HG02759 (cell line): ENCODE measurements around the gene ZEB1.
"Not testable (repeated sequence)": the region's sequence is repeated elsewhere in the genome, so short reads cannot be mapped to it uniquely, and the experiment has no call there.

Source experiments
- ATAC-seq: cut with Tn5 transposase; IDR thresholded peaks from one replicate; pipeline ENCODE4 v1.9.1; 2021; ENCODE audit warnings: mild to moderate bottlenecking, moderate library complexity; ENCODE audit not compliant: unreplicated experiment

Gene ZEB1

DNA sequence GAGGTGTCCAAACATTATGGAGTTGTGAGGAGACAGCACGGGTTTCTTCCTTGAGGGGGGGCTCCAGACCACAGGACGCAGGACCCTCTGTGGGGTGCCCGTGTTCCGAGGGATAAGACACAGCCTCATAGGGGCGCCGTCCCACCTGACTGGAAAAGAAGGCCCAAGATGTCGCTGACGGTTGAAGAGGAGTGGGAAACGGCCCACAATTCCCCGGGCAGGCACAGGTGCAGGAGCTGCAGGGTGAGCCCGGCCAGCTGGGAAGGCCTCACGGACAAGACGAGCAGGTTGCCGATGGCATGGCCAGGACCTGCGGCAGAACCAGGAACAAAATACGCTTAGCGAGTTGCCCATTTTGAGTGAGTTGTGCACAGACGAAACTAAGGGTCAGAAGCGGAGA, 44.7 kb downstream of the ZEB1 start:
- ATAC-seq, result not testable (repeated sequence)

DNA sequence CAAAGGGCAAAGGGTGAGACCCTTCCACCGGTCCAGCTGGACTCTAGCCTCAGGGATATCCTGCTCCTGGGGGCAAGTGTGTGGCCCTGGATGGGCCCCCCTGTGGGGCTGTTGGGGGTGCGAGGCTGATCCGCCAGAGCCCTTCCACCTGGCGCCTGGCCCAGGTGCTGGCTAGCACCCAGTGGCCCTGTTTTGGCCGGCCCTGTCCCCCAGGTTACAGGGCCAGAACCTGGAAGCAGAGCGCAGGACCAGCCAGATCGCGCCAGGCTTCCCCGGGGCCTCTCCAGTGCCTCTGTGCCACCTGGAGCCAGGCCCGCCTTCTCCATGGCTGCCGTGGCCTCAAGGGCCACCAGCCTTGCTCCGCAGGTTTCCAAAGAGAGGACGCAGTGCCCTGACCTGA, 45.2 kb downstream of the ZEB1 start:
- ATAC-seq, result not testable (repeated sequence)

DNA sequence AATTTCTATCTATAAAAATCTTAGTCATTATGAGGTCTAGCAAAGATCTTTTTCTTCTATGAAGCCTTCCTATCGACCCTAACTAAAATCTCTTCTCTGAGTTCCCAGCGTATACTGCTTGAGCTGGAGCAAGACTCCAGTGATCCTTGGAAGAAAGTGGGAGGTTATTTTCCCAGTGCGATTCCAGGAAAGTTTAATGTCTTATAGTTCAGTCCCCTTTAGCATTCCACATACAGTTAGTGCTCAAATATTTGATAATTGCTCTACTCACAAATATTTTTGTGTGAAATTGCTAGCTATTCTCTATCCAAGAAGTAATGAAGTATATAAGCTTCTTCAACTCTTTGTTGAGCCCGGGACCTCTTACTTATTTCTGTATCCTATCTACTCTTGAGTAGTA, 47.7 kb downstream of the ZEB1 start:
- no peak for ATAC-seq

DNA sequence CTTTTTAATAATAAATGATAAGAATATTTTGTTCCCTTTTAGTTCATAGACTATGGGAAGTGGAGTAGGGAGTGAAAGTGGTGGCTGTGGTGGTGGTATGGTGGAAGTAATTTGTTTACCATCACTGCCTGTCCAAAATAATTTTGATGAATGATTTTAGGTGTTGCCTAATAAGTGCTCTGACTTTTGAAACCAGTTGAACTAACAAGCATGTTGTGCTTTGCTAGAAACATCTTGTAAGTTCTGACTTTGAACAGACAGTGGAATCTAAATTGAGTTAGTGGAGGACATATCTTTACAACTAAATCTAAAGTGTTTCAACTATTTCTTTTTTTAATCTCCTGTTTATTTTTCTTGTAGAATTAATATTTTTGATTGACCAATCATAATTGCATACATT, 49.7 kb downstream of the ZEB1 start:
- no peak for ATAC-seq

DNA sequence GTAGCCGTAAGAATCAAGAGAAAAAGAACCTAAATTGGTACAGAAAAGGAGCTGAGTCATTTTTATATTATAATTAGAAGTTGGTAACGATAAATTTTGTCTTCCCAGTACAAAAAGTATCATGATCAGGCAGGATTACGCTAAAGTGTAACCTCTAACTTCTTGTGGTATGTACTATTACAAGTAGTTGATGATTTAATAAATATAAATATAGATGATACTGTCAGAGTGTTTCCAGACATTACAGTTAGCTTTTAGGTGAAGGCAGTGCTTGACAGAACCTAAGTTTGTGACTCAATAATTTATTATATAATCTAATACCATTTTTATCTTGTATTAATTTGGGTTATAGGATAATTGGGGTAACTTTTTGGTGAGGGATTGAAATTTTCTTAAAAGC, 53.4 kb downstream of the ZEB1 start:
- no peak for ATAC-seq

DNA sequence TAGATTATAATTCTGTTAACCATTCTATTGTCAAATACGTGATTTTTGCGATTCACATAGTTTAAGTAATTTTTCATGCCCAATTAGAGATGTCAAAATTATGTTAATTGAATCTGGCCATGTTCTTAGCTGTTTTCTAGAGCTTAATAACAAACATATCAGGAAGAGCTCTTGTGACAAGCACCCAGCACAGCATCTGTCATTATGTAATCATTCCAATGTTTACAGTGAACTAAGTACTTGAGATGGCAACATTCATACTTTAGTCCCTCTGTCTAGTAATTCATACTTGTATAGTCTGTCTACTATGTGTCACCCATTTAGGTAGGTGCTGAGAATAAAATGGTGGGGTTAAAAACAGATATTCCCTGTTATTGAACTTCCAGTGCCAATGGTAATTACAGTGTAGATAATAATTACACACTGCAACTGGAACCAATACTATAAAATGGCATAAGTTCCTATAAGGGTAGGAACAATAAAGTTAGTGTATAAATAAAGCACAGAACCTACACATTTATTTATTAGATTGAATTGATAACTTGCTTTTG, 55.2 kb downstream of the ZEB1 start:
- no peak for ATAC-seq

DNA sequence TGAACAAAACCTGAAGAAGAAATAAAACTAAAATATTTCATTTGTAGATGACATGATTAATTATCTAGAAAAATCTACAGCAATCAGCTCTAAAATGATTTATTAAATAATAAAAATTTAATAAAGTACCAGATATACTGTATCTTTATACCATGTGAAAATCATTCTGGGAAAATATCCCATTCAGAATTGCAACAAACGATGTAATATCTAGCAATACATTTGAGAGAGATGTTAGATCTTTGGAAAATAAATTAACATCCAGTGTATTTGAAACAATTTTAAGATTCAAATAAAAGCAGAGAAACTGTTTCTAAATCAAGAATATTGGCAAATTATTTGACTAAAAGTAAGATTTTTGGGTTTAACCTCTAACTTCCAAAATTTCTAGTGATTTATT, 62.2 kb downstream of the ZEB1 start:
- ATAC-seq, result no peak

DNA sequence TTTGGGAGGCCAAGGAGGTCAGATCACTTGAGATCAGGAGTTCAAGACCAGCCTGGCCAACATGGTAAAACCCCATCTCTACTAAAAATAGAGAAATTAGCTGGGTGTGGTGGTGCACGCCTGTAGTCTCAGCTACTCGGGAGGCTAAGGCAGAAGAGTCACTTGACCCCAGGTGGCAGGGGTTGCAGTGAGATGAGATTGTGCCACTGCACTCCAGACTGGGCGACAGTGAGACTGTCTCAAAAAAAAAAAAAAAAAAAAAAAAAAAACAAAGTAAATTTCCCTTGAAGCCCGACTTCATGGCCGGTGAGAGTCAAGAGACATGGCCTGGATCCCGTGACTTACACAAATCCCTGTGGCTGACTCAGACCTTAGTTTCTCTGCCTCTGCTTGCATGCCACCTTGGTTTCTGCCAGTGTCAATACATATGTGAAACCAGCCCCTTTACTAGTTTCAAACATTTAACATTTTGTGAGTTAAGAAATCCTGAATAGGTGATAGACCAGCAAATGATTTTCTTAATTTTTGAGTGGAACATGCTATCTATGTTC, 62.8 kb downstream of the ZEB1 start:
- no peak for ATAC-seq

DNA sequence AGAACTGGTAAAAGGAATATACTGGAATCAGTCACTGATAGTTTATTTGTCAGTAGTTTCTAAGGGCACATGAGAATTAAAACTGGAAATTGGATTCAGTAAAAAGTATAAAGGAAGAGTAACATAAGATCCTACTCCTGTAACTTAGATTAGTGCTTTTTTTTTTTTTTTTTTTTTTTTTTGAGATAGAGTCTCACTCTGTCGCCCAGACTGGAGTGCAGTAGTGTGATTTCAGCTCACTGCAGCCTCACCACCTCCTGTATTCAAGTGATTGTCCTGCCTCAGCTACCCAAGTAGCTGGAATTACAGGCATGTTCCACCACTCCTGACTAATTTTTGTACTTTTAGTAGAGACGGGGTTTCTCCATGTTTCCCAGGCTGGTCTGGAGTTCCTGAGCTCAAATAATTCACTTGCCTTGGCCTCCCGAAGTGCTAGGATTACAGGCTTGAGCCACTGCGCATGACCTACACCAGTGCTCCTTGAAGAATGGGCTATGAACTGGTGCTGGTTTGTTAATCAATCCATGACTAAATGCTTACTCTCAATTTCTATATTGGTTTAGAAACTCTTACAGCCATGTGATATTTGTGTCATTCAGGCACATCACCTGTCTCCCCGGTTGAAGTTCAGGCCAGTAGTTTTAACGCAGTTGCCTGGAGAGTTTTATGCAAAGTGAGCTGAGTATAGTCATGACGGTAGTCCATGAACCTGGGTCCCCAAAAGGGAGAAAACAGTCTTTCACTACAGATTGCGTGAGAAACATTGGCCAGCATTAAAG, 65.0 kb downstream of the ZEB1 start:
- peak; percentile 98 for ATAC-seq

DNA sequence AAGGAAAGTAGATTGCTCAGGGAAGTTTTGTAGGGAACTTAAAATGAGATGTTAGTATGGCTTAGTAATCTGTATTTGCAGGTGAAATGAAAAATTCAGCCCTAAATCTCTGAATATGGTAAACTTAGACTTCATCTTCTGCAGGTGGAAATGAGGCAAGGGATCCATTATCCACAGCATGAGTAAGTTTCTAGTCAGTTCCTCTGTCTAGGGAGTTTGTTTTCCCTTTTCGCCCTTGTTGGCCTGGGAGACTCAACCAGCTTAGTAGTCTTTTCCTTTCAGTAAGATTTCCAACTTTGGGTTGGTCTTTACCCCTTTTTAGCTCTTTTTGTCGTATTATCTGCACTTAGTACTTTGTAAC, 65.6 kb downstream of the ZEB1 start:
- no peak for ATAC-seq

DNA sequence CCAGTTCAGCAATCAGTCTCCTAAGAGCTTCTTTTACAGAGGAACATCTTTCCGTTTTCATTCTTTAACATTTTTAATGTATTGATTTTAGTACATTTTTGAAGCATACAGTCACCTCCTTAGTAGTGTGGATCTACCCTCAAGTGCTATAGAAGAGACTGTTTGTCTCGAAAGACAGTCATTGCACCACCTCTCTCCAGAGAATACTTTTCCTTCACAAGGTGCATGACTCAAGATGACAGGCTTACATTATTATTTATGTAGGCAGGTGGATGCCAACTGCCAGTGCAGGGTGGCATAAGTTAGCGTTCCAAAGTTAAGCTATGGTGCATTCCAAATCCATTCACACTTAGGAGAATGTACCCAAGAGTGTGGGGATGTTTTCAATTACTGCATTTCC, 71.8 kb downstream of the ZEB1 start:
- no peak for ATAC-seq

DNA sequence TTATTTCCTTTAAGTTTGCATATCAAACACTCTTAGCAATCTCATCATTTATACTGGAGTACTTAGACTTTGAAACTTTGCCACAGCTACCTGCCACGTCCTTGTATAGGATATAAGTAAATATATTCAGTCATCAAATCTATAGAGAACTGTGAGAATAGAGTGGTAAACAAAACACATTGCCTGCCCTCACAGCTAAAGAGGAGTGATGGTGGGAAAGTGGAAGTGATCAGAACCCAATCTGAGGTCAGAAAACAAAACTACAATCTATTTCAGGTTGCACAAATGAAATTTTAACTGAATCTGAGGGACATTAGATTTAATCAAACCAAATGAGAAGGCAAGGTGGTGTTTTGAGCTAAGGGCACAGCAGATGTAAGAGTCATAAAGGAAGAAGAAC, 74.8 kb downstream of the ZEB1 start:
- peak; percentile 40 for ATAC-seq

DNA sequence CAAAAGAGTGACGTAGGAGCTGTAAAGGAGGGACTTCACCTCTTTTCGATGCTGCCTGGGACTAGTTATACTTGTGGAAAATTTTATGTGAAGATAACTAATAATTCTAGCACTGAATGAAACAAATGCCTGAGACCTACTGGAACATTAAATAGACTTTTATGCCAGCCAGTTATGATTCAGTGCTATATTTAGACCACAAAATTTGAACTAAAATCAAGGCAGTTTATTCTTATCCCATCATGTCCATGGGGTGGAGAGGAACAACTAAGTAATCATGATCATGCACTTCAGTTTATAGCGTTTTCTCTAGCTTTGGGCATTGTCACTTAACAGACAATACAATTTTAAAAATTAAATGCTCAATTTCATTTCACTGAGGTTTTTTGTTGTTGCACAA, 76.7 kb downstream of the ZEB1 start:
- no peak for ATAC-seq

DNA sequence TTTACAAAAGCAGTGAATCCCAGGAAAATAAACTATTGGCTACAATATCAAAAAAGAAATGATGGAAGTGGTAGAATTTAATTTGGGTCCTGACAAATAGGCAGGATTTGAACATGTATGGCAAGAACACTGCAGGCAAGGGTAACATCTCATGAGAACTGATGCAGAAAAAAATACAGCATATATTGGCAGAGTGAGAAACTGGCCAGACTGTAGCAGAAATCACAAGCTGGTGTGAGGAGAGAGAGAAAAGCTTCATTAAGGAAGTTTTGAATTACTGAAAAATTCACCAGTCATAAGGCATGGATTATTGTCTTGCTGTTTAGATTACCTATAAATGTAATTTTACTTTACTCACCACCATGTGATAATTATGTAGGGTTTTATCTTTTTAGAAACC, 77.4 kb downstream of the ZEB1 start:
- ATAC-seq, result no peak

DNA sequence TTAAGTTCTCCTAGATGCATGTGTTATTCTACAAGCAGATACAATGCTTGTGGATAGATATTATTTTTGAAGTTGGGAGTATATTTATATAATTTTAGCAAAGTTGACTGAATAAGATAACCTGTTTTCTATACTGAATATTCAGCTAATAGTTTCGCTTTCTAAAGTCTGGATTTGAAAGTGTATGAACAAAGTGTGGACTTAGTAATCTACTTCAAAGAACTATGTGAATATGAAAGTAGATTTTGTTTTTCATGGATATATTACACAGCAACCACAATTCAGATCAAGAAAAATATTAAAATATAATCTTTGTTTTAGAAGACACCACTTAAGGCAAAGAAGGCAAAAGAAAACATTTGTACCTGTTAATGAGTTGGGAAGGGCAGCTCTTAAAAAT, 78.8 kb downstream of the ZEB1 start:
- ATAC-seq, result no peak

DNA sequence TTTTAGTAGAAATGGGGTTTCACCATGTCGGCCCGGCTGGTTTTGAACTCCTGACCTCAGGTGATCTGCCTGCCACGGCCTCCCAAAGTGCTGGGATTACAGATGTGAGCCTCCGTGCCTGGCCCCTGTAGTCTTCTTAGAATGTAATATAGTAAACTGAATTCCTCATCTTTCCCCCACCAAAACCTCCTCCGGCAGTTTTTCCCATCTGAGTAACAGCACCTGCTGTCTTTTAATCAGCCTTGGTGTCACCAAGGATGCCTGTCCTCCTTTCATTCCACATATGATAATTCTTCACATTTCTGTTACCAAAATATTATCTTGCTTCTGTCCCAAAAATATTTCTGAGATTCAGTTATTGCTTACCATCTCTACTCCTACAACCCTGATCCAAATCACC, 80.2 kb downstream of the ZEB1 start:
- no peak for ATAC-seq

DNA sequence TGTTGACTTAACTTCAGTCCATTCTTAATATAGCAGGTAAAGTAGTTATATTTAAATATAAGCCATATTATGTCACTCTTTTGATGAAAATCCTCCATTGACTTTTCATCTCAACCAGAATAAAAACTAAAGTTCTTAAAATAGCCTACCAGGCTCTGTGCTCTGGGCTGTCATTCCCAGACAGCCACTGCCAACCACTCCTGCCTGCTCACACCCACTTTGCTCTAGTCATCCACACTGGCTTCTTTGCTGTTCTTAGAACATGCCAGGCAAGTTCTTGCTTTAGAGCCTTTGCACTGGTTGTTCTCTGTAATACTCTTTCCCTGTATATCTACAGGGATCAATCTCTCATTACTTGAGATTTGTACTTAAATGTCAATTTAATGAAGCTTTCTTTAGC, 80.6 kb downstream of the ZEB1 start:
- ATAC-seq, result no peak

DNA sequence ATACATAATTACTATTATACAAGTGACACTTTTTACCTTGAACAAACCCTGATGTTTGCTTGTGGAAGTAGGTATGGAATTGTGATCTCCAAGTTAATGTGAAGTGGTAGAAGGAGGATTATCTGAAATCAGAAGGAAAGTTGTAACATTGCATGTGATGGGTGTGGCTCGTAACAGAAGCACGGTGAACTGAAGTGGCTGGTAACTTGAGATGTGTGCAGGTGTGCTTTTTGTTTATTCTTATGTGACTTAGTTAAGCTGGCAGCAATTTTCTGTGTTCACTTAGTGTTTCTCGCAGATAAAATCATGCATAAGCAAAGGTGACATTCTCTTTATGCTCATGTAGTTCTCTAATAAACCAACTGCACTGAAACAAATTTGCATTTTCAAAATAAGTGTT, 82.3 kb downstream of the ZEB1 start:
- ATAC-seq, result no peak

DNA sequence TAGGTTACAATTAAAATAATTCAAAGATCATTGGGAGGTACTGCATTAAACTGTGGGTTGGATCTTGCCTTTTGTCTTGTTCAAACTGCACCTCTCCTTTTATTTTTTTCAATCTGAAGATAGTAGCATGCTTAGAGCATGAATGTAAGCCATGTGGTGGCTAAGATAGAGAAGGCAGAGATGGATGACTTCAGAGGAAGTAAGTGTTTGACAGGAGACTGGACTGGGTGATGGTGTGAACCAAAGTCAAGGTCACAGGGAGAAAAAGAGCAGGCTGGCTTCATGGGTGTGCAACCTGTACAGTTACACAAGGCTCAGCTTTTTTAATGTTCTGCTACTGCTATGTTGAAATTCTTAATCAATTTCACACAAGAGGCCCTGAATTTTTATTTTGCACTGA, 85.6 kb downstream of the ZEB1 start:
- ATAC-seq, result peak; percentile 43

DNA sequence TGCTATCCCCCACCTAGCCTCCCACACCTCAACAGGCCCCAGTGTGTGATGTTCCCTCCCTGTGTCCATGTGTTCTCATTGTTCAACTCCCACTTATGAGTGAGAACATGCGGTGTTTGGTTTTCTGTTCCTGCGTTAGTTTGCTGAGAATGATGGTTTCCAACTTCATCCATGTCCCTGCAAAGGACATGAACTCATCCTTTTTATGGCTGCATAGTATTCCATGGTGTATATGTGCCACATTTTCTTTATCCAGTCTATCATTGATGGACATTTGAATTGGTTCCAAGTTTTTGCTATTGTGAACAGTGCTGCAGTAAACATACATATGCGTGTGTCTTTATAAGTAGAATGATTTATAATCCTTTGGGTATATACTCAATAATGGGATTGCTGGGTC, 86.8 kb downstream of the ZEB1 start:
- not testable (repeated sequence) for ATAC-seq

DNA sequence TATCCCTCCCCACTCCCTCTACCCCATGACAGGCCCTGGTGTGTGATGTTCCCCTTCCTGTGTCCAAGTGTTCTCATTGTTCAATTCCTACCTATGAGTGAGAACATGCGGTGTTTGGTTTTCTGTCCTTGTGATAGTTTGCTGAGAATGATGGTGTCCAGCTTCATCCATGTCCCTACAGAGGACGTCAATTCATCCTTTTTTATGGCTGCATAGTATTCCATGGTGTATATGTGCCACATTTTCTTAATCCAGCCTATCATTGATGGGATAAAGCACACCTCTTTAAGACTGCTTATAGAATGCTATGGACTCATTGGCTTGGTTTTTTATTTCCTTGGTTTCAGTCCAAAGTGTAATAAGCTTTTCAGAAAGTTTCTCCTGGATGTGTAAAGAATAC, 93.4 kb downstream of the ZEB1 start:
- ATAC-seq, result not testable (repeated sequence)

DNA sequence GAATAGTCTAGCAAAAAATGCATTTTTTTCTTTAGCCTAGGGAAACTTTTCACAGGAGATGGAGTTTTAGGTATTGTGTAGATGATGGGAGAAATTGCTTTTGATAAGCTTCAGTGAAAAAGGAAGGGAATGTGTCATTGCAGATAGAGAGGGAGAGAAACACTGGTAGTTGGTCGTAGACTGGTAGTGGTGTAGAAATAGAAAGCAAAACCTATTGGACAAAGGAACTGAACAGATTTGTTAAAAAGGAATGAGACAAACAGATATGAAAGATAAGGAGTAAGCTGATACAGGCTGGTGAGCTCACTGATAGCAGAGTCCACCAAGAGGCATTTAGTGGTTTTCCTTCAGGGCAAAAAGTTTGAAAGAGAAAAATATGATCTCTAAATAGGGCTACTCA, 94.3 kb downstream of the ZEB1 start:
- ATAC-seq, result no peak

DNA sequence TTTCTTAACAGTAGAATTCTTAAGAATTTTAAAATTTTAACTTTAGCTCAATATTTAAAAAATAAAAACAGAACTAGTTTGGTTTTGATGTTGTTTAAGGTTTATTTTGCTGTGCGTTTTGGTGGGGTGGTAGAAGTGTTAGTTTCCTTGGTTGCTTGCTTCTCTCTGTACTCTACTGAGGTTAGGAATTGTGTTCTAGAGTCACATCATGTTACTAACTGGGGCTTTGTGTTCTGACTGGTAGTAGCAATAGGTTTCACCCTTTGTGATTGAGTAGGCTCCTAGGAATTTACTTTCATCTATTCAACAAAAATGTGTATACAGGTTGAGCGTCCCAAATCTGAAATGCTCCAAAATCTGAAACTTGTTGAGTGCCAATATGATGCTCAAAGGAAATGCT, 99.5 kb downstream of the ZEB1 start:
- no peak for ATAC-seq
